K562 (cell line): ENCODE measurements around the gene ILK. TPM values are rescaled to one million over a fixed set of nuclear protein-coding genes. Genes with fewer than 3 reads are reported as not detected.
A peak's percentile ranks its signal among the peaks of the same experiment; 100 is the strongest.

ENCODE experiments used
- ADNP ChIP-seq: fragments of 200-800 bp; sonication (Bioruptor generic); IDR thresholded peaks from 2 replicates; pipeline ENCODE4 v1.6.1; 2016; ENCODE audit warnings: missing genetic modification characterization, missing compliant biosample characterization
- CREB3 ChIP-seq: fragments of 450-650 bp; conservative IDR thresholded peaks from 2 replicates; pipeline ENCODE4 v1.6.1; 2016; ENCODE audit warnings: missing genetic modification characterization, low read depth, mild to moderate bottlenecking, missing compliant biosample characterization, moderate library complexity
- ETV5 ChIP-seq: sonication (generic); formaldehyde crosslinking; IDR thresholded peaks from 2 replicates; pipeline ENCODE4 v1.4.0; 2020; ENCODE audit warnings: low read depth, mild to moderate bottlenecking, missing genetic modification reagents
- GATA2 ChIP-seq: sonication (generic); formaldehyde crosslinking; IDR thresholded peaks from 2 replicates; pipeline ENCODE4 v1.4.0; 2020; ENCODE audit warnings: mild to moderate bottlenecking, missing genetic modification reagents
- ILK ChIP-seq: fragments of 450-650 bp; IDR thresholded peaks from 2 replicates; pipeline ENCODE4 v1.6.1; 2016; ENCODE audit warnings: missing genetic modification characterization, low read depth, mild to moderate bottlenecking, missing compliant biosample characterization, moderate library complexity, borderline replicate concordance
- MBD2 ChIP-seq: sonication (generic); IDR thresholded peaks from 2 replicates; pipeline ENCODE4 v1.6.1; 2016; ENCODE audit warnings: low read depth, borderline replicate concordance
- TARDBP ChIP-seq: fragments of 450-650 bp; IDR thresholded peaks from 2 replicates; pipeline ENCODE4 v1.6.1; 2016
- THAP12 ChIP-seq: fragments of 250-450 bp; sonication (Bioruptor Pico); IDR thresholded peaks from 2 replicates; pipeline ENCODE4 v1.9.0; 2021; ENCODE audit warnings: mild to moderate bottlenecking, inconsistent platforms
- ZBTB40 ChIP-seq, 2 experiments: fragments of 450-650 bp in 1 of 2; sonication (generic) in 1 of 2; formaldehyde crosslinking in 1 of 2; IDR thresholded peaks; 2 replicates each; pipeline versions ENCODE4 v1.7.1 to v1.9.0; 2016 to 2022; ENCODE audit warnings: inconsistent platforms in 1 of 2, mild to moderate bottlenecking in 1 of 2, missing genetic modification reagents in 1 of 2
- ZBTB7A ChIP-seq: IDR thresholded peaks from 2 replicates; pipeline ENCODE4 v1.6.1; 2011; ENCODE audit warnings: low read depth, mild to moderate bottlenecking, low read length, moderate library complexity, borderline replicate concordance; ENCODE audit not compliant: control insufficient read depth
- ZKSCAN1 ChIP-seq: fragments of 150-350 bp; IDR thresholded peaks from 2 replicates; pipeline ENCODE4 v1.6.1; 2016; ENCODE audit warnings: low read depth, low read length
- ZNF79 ChIP-seq: fragments of 250-450 bp; sonication (Bioruptor Pico); IDR thresholded peaks from 2 replicates; pipeline ENCODE4 v1.4.0; 2020; ENCODE audit warnings: low read depth, mild to moderate bottlenecking, moderate library complexity
- ZSCAN29 ChIP-seq: fragments of 450-650 bp; IDR thresholded peaks from 2 replicates; pipeline ENCODE4 v1.6.1; 2017
- polyA plus RNA-seq, 8 experiments: library from polyadenylated mRNA; depleted of rRNA in 4 of 8; stranded (reverse) in 5 of 8; unstranded in 3 of 8; fragments of >200 nt; fragmentation: Nextera tagmentation in 2 of 8; fragmentation: Illumina TruSeq in 1 of 8; extraction: Ambion mirVana in 2 of 8; extraction: Trizol in 1 of 8; gene quantifications; 2 replicates each; pipeline versions ENCODE4 v1.2.1 to v1.2.3, GENCODE V29; 2011 to 2014; ENCODE audit warnings: inconsistent platforms in 1 of 8, missing spikeins in 1 of 8
- total RNA-seq, 7 experiments: library from RNA; depleted of rRNA in 6 of 7; stranded (reverse); fragments of >200 nt in 6 of 7; fragmentation: Illumina TruSeq in 2 of 7; extraction: Trizol in 2 of 7; gene quantifications; 2 replicates each; pipeline versions ENCODE4 v1.2.1 to v1.2.3, GENCODE V29; 2011 to 2021; ENCODE audit warnings: low replicate concordance in 1 of 7

Gene ILK
- total and polyA plus RNA-seq, 9 of the 15 experiments (the other 6 are each of a cell fraction or from before 2014, with no cell fraction given), result 43.3 to 95.9 (median 58.9) TPM

- TF ChIP-seq THAP12 (peak; percentile 96), ETV5 (peak; percentile 81; the same call in 1 of the 2 replicates), MBD2 (peak; percentile 65; the same call in 1 of the 2 replicates), ILK (tag) (no peak), ZBTB40 (IDR thresholded peaks at IDR 0.05) (peak; percentile 53; the same call in 1 of the 2 replicates), ZBTB40 (CRISPR knock-in tag; IDR thresholded peaks at IDR 0.05) (no peak), ZBTB7A (peak; percentile 80; the same call in 1 of the 2 replicates), ZKSCAN1 (peak; percentile 74), ADNP (no peak), ZNF79 (CRISPR knock-in tag) (no peak), GATA2 (CRISPR knock-in tag) (no peak), CREB3 (no peak; the same call in 1 of the 2 replicates), TARDBP (0 out of 2 replicates have a peak, but pooled peaks have one; percentile 63), ZSCAN29 (no peak)
These were observed at the start of gene ILK, which contains the start of gene RRP8 (continued) for GRCh38 chr11:6603287-6604080.
